ENCODE measurements around the gene ISOC2. TPM values are rescaled to one million over a fixed set of nuclear protein-coding genes. Genes with fewer than 3 reads are reported as not detected.

Gene ISOC2
- total and polyA plus RNA-seq, 9 of the 15 experiments (the other 6 are each of a cell fraction or from before 2014, with no cell fraction given): 1.2 to 229 (median 58.3) TPM

DNA sequence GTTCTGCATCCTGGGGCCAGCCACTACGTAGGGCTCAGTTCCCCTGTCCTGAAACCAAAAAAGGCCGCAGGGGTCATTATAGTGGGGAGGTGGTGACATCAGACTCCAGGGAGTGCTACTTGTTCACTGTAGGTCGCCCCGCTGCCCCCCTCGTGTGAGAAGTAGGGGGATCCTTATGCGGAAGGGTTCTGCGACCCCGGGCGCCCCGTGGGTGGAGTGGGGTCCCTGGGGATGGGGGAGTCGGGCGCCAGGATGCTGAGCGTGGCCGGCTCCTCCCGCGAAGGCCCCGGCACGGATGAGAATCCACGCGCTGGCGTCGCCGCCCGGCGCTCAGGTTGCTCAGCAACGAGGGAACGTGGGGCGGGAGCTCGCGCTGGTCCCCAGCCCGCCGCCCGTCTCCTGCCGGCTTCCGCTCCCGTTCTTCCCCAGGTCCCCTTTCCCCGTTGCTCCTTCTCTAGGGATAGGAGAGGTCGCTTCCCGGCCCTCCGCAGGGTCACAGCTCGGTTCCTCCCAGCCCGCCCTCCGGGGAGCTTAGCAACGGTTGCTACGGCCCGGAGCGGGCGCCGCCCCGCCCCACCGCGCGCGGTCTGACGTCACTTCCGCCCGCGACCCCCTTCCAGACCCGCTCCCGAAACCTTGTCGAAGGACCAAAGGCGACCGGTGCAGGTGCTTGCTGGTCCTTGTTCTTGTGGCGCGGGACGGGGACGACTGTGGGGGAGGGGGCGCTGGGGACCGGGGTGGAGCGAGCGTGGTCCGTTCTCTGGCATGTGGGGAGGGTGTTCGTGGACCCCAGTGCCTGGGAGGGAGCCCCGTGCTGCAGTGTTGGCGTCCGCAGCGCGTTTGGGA, 23.4 kb upstream of the ISOC2 start, which contains the start of gene NAT14 (continued):
- TF ChIP-seq, protein P1, sequence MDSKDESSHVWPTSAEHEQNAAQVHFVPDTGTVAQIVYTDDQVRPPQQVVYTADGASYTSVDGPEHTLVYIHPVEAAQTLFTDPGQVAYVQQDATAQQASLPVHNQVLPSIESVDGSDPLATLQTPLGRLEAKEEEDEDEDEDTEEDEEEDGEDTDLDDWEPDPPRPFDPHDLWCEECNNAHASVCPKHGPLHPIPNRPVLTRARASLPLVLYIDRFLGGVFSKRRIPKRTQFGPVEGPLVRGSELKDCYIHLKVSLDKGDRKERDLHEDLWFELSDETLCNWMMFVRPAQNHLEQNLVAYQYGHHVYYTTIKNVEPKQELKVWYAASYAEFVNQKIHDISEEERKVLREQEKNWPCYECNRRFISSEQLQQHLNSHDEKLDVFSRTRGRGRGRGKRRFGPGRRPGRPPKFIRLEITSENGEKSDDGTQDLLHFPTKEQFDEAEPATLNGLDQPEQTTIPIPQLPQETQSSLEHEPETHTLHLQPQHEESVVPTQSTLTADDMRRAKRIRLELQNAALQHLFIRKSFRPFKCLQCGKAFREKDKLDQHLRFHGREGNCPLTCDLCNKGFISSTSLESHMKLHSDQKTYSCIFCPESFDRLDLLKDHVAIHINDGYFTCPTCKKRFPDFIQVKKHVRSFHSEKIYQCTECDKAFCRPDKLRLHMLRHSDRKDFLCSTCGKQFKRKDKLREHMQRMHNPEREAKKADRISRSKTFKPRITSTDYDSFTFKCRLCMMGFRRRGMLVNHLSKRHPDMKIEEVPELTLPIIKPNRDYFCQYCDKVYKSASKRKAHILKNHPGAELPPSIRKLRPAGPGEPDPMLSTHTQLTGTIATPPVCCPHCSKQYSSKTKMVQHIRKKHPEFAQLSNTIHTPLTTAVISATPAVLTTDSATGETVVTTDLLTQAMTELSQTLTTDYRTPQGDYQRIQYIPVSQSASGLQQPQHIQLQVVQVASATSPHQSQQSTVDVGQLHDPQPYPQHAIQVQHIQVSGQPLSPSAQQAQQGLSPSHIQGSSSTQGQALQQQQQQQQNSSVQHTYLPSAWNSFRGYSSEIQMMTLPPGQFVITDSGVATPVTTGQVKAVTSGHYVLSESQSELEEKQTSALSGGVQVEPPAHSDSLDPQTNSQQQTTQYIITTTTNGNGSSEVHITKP (IDR thresholded peaks at IDR 0.05; ENCODE audit: partially characterized antibody): no peak
- TF ChIP-seq ZNF23 (CRISPR knock-in tag; IDR thresholded peaks at IDR 0.05) (no peak), PHF20 (IDR thresholded peaks at IDR 0.05; ENCODE audit: partially characterized antibody) (no peak), KDM4B (IDR thresholded peaks at IDR 0.05; ENCODE audit: borderline replicate concordance in 2 of 2, low read depth in 1 of 2) (0 out of 4 replicates have a peak, but pooled peaks of 1 of the 2 experiments have one; percentile 18), ZFP1 (CRISPR knock-in tag; IDR thresholded peaks at IDR 0.05) (no peak), SIRT6 (IDR thresholded peaks at IDR 0.05; ENCODE audit: low read depth, low read length) (peak; percentile 69), DPF2 (IDR thresholded peaks at IDR 0.05) (no peak), SMARCE1 (IDR thresholded peaks at IDR 0.05) (no peak), COPS2 (conservative IDR thresholded peaks at IDR 0.05) (no peak), MXI1 (IDR thresholded peaks at IDR 0.05; ENCODE audit: low read depth, low read length) (peak; percentile 86), ZNF212 (CRISPR knock-in tag; IDR thresholded peaks at IDR 0.05) (no peak), FOS (IDR thresholded peaks at IDR 0.05; ENCODE audit: extremely low read depth, insufficient read length) (no peak), SUPT5H (IDR thresholded peaks at IDR 0.05) (peak; percentile 69)
- TF ChIP-seq, protein P2, sequence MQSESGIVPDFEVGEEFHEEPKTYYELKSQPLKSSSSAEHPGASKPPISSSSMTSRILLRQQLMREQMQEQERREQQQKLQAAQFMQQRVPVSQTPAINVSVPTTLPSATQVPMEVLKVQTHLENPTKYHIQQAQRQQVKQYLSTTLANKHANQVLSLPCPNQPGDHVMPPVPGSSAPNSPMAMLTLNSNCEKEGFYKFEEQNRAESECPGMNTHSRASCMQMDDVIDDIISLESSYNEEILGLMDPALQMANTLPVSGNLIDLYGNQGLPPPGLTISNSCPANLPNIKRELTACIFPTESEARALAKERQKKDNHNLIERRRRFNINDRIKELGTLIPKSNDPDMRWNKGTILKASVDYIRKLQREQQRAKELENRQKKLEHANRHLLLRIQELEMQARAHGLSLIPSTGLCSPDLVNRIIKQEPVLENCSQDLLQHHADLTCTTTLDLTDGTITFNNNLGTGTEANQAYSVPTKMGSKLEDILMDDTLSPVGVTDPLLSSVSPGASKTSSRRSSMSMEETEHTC (IDR thresholded peaks at IDR 0.05): no peak
- TF ChIP-seq, protein P3, sequence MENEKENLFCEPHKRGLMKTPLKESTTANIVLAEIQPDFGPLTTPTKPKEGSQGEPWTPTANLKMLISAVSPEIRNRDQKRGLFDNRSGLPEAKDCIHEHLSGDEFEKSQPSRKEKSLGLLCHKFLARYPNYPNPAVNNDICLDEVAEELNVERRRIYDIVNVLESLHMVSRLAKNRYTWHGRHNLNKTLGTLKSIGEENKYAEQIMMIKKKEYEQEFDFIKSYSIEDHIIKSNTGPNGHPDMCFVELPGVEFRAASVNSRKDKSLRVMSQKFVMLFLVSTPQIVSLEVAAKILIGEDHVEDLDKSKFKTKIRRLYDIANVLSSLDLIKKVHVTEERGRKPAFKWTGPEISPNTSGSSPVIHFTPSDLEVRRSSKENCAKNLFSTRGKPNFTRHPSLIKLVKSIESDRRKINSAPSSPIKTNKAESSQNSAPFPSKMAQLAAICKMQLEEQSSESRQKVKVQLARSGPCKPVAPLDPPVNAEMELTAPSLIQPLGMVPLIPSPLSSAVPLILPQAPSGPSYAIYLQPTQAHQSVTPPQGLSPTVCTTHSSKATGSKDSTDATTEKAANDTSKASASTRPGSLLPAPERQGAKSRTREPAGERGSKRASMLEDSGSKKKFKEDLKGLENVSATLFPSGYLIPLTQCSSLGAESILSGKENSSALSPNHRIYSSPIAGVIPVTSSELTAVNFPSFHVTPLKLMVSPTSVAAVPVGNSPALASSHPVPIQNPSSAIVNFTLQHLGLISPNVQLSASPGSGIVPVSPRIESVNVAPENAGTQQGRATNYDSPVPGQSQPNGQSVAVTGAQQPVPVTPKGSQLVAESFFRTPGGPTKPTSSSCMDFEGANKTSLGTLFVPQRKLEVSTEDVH (IDR thresholded peaks at IDR 0.05; ENCODE audit: low read depth, partially characterized antibody): peak; percentile 40
- TF ChIP-seq, protein P4, sequence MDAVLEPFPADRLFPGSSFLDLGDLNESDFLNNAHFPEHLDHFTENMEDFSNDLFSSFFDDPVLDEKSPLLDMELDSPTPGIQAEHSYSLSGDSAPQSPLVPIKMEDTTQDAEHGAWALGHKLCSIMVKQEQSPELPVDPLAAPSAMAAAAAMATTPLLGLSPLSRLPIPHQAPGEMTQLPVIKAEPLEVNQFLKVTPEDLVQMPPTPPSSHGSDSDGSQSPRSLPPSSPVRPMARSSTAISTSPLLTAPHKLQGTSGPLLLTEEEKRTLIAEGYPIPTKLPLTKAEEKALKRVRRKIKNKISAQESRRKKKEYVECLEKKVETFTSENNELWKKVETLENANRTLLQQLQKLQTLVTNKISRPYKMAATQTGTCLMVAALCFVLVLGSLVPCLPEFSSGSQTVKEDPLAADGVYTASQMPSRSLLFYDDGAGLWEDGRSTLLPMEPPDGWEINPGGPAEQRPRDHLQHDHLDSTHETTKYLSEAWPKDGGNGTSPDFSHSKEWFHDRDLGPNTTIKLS (IDR thresholded peaks at IDR 0.05; ENCODE audit: borderline replicate concordance, low read depth): no peak
- TF ChIP-seq, protein P5, sequence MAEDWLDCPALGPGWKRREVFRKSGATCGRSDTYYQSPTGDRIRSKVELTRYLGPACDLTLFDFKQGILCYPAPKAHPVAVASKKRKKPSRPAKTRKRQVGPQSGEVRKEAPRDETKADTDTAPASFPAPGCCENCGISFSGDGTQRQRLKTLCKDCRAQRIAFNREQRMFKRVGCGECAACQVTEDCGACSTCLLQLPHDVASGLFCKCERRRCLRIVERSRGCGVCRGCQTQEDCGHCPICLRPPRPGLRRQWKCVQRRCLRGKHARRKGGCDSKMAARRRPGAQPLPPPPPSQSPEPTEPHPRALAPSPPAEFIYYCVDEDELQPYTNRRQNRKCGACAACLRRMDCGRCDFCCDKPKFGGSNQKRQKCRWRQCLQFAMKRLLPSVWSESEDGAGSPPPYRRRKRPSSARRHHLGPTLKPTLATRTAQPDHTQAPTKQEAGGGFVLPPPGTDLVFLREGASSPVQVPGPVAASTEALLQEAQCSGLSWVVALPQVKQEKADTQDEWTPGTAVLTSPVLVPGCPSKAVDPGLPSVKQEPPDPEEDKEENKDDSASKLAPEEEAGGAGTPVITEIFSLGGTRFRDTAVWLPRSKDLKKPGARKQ (CRISPR knock-in tag; IDR thresholded peaks at IDR 0.05): no peak
